ENCODE data around the gene MBD3.
A peak's percentile ranks its signal among the peaks of the same experiment; 100 is the strongest.
"Not testable (repeated sequence)": the region's sequence is repeated elsewhere in the genome, so short reads cannot be mapped to it uniquely, and the experiment has no call there.

Gene MBD3, protein sequence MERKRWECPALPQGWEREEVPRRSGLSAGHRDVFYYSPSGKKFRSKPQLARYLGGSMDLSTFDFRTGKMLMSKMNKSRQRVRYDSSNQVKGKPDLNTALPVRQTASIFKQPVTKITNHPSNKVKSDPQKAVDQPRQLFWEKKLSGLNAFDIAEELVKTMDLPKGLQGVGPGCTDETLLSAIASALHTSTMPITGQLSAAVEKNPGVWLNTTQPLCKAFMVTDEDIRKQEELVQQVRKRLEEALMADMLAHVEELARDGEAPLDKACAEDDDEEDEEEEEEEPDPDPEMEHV

DNA sequence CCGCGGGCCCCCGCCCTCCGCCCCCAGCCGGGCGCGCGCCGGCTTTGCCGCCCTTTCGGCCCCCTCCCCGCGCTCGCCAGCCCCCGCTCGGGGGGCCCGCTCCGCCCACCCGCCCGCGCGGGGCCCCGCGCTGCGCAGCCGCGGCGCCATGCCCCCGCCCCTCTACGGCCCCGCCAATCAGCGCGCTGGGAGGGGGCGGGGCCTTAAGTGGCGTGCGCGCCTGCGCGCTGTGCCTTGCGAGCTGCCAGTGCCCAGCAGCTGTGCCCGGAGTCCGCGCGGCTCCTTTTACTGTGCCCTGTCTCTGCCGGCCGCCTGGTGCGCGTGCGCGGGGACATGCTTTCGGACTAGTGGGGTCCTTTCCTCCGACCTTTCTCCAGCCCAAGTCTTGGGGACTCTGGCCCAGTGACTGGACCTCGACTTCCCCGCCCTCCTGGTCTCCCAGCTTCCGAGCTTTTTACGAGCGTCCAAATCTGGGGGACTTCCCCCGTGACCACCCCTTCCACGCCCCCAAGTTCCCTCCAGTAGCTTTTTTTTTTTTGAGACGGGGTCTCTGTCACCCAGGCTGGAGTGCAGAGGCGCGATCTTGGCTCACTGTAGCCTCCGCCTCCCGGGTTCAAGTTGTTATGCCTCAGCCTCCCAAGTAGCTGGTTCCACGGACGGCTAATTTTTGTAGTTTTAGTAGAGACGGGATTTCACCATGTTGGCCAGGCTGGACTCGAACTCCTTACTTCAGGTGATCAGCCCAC is at the start of gene MBD3:
TSS of gene MBD3 (minus strand) at position 111 of the 746 bp plus-strand sequence. CDS start 234 bp downstream, outside the sequence.
- peak; percentile 97 for DNase-seq

DNA sequence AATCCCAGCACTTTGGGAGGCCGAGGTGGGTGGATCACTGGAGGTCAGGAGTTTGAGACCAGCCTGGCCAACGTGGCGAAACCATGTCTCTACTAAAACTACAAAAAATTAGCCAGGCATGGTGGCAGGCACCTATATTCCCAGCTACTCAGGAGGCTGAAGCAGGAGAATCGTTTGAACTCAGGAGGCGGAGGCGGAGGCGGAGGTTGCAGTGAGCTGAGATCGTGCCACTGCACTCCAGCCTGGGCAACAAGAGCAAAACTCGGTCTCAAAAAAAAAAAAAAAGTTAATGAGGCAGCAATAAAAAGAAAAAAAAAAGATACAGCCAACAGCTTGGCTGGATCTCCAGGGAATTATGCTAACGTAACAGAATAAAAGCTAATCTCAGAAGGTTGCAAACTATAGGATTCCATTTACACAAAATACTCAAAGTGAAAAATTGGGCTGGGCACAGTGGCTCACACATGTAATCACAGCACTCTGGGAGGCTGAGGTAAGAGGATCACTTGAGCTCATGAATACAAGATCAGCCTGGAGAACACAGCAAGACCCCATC is 48.3 kb upstream of the MBD3 start:
- not testable (repeated sequence) for DNase-seq

DNA sequence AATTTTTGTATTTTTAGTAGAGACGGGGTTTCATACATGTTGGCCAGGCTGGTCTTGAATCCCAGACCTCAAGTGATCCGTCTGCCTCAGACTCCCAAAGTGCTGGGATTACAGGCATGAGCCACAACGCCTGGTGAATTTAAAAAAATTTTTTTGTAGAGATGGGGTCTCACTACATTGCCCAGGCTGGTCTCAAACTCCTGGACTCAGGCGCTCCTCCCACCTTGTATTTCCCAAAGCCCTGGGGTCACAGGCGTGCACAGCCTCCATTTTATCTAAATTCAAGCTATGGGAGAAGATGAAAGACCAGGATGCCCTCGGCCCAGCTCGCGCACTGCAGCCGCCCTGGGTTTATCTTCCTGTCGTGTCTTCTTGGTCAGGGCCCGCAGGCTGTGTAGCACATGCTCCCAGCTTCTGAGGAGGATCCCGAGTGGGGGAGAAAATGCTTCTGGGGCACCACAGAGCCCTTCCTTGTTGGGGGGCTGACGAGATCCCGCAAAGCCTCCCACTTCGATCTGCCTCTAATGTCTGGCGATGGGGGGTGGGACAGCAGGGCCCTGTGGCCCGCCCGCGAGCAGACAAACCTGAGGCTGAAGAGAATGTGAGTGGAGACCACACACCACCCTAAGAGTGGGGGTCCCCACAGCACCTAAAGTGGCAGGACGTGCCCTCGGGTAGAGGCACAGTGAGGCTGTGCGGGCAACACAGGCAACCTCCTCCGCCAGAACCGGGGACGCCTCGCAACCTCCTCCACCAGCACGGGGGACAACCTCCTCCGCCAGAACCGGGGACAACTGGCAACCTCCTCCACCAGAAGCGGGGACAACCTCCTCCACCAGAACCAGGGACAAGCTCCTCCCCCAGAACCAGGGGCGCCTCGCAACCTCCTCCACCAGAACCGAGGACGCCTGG is 43.9 kb upstream of the MBD3 start:
- no peak for DNase-seq

DNA sequence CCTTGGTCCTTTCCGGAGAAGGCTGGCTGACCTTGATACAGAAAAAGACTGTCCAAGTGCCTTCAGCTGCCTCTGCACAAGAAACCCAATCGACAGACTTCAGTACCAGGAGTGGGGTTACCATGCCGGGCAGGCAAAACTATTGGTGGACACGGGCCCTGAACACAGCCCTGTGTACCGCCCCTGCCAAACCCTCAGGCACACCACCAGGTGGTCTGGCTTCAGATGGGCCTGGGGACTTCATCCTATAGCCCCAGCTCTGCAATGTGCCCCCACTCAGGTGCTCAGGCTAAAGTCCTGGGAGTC is 42.2 kb upstream of the MBD3 start:
- DNase-seq = no peak

DNA sequence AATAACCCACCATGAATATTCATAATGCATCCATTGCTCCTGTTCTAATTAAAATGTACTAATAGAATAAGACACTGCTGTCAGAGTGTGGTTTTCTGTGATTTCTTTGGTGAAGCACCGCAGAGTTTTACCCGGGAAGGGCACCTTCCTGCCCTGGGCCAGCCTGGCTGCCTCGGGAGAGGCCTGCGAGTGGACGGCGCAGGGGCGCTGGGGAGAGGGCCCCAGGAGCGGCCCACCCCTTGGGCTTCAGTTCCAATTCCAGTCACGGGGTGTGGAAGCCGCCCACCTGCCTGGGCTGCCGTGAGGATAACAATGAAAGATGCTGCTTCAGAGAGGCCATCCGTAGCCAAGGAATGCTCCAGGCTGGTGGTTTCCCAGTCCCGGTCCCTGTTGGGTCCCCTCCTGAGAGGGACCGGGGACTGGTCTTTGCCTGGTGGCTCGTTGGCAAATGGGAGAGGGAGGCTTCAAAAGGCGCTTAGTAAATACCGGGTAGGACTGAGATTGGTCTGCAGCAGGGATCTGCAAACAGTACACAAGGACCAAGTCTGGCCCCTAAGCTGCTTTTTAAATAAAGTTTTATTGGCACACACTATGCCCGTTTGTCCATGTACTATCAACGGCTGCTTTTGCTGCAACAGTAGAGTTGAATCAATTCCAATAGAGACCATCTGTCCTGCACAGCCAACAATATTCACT is 41.7 kb upstream of the MBD3 start:
- DNase-seq = no peak

DNA sequence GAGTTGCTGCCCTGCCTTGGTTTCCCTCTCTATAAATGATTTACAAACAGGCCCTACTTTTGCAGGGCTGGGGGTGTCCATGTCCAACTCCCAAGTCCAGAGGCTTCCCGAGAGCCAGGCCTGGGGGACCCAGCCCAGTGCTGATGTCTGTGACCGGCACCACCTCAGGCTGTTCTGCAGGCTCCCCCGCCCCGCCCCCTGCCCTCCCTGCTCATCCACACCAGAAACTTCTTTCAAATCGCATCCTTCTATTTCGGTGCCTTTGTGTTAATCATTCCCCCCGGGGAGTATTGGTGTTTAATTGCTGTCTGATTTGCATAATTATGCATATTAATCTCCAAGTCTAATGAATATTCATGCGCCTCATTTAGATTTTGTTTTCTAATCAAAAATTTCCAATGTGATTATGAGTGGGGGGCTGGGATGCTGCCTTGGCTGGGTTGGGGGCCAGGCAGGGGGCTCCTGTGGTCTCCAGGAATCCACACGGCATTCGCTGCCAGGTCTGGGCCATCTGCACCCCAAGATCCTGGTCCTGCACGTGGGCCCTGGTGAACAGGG is 40.7 kb upstream of the MBD3 start:
- DNase-seq = no peak

DNA sequence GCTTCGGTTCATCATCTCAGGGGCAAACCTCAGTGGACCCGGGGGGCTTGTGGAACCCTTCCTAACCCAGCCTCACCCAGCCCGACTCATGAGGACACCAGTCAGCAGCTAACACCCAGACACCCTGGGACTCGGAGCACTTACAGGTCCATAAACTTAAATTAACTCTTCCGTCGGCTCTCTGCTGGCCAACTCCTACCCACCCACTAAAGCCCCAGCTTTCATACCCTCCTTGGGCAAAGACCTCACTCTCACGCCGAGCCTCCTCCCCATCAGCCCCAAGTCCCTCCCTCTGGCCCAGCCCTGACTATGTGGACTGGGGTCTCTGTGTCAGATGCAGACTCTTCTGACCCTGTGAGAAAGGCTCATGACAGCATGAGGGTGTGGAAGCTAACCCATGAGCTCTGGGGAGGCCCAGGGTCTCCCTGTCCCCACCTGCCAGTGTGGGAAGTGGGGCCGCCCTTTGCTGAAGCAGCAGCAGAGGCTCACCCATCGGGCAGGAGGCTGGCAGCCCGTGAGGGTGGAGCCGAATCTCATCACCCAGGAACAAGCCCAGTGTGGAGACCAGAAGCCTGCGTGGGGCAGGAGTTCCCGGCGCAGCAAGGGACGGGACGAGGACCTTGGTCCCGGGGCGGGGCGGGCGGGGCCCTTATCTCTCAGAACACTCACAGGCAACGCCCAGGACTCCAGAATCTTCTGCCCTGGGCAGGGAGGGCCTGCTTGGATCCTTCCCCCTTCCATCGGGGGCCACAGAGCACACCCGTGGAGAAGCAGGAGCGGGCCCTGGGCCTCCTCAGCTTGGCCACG is 40.0 kb upstream of the MBD3 start:
- DNase-seq = no peak

DNA sequence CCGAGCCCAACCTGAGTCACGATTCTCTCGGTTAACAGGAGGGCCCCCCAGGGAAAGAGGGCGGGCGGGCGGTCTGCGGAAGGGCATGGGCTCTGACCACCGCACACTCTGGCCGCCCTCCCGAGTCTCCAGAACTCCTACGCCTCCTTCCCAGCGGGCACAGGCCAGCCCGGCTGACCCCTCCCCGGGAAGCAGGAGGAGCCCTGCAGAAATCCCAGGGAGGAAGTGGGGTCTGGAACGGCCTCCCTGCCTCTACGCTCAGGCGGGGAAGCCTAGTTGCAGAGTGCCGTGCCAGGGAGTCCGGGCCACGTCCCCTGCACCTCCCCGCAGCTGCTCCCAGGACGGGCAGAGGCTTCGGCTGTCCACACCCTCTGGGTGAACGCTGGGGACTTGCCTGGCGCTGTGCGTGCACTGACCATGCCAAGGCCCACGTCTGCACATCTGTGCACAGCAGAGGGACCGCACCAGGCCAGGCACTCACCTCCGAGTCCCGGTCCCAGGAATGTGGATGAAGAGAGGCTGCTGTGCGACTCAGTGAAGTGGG is 39.0 kb upstream of the MBD3 start:
- DNase-seq = no peak

DNA sequence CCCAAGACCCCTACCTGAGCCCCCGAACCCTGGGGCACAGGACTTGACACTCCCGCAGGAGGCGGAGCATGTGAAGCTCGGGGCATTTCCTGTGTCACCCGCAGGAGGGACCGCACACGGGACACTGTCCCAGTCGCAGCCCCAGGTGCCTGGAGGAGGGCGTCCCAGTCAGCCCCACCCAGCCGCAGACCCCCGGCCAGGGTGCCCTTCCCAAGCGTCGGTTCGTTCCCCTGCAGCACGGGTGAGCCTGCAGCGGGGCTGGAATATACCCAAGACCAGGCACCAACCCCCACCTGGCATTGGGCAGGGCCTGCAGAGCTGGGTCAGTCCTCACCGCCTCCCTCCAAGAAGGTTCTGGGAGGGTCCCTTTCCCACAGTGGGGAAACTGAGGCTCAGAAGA is 38.1 kb upstream of the MBD3 start:
- no peak for DNase-seq

DNA sequence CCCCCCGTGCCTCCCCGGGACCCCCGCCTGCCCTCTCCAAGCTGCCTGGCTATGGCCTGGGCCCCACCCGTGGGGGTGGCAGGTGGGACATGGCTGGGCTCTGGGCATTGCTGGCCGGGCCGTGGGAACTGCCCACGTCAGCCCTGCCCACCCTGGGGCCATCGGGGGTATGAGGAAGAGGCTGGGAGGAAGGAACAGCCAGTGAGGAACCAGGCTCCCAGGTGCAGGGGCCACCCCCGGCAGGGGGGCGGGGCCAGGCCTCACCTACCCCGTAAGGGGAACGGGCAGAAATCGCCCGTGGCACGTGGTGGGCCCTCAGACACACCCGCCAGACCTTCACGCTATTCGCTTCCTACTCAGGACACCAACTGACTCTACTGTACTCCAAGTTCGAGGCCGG is 37.3 kb upstream of the MBD3 start:
- no peak for DNase-seq

DNA sequence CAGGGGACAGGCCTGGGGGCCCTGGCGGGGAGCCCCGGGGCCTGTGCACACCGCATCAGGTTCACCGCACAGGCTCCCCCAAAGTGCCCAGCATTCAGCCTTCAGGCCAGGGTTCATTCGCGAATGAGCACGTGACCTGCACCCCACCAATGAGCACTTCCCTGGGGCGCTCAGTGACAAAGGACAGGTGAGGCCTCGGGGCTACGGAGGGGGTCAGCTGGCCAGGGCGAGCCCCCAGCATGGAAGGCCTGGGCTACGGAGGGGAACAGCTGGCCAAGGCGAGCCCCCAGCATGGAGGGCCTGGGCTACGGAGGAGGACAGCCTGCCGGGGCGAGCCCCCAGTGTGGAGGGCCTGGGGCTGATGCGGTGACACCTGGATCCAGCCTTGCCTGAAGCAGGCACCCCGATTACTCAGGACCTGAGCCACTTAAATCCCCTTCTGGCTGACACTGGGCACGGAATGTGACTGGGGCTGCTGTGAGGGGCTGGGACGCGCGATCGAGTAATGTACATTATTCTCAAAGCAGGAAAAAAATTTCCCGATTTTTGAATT is 36.7 kb upstream of the MBD3 start:
- no peak for DNase-seq

DNA sequence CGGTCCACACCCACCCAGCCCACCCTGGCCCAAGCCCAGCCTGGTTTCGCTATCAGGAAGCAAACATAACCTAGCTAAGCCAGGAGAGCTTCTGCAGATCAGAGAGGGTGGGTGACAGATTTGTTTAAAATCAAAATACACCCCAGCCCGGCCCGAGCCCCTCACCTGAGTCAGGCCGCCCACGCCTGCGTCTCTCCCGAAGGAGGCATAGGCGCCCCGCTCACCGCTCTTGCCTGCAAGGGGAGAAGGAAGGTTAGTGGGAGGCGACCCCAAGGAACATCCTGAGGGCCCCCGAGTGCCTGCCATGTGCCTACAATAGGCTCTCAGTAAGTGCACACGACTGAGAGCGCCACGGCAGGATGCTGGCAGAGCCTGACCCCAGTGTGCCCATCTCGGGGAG is 34.5 kb upstream of the MBD3 start:
- DNase-seq = no peak

DNA sequence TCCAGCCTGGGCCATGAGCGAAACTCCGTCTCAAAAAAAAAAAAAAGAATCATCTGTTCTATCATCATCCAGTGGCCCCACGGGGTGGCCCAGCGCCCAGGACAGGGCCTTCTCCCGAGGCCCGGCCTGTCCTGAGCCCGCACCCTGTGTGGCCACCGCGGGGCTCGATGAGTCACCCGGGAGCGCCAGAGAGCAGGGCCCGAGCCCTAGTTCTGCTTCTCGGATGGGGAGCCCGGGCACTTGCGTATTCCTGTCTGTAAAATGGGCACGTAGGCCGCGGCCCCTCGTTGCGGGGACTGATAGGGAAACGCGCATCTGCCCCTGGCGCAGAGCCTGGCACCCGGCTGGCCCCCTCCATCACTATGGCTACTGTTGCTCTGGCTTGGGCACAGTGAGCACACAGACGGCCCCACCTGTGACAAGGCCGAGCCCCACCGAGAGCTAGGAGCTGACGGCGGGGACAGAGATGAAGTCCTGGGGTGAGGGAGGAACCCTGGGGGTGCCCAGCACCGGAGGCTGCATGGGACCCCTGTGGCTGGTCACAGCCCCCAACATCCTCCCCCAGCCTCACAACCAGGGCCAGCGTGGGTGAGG is 33.8 kb upstream of the MBD3 start:
- DNase-seq = no peak

DNA sequence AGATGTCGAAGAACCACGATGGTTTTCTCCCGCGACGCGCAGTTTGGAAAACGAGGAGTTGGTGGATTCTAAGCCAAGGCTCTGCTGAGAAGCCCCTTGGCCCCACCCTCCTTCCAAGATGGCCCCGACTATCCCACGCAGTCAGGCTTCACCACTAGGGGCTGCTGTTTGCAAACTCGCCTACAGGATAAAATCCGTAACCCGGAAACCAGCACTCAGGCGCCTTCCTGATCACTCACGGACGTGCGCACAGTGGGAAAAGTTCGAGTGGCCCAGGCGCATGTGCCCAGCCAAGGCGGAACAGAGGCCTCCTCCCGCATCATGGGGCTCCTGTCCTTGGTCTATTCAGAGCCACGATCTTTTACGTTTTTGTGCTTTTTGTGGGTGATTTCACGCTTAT is 31.8 kb upstream of the MBD3 start:
- DNase-seq = peak; percentile 70

DNA sequence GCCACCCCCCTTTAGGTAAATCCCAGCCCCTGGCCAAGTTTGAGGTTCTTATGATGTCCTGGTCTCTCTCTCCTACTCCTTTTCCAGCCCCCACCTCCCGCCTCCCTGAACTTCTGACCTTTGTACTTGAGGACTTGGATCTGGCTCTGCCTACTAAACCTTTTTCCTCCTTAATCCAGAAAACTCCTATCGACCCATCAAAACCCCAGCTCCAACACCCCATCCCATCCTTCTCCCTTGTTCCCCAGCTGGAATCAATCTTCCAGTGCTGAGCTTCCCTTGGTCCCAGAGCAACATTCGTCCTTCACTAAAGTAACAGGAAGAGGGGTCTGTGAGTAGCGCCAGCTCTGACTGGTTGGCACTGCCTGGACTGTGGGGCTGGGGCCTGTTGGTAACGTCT is 29.9 kb upstream of the MBD3 start:
- DNase-seq = no peak

DNA sequence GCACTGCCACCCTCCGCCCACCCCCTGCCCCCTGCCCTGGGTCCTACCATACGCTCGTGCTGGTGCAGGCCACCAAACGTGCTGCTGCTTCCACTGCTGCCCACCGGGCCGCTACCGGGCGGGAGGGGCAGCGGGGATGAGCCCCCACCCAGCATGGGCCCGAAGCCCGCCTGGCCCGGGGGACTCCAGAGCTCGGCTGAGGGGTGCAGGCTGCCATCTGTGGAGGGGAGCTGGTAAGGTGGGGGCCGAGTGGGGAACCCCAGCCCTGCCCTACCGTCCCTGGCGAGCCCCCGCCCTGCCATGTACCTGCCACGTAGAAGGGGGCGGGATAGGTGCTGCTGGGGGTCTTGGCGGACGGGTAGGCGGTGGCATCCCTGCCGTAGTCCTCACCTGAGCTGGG is 29.3 kb upstream of the MBD3 start:
- DNase-seq = no peak

DNA sequence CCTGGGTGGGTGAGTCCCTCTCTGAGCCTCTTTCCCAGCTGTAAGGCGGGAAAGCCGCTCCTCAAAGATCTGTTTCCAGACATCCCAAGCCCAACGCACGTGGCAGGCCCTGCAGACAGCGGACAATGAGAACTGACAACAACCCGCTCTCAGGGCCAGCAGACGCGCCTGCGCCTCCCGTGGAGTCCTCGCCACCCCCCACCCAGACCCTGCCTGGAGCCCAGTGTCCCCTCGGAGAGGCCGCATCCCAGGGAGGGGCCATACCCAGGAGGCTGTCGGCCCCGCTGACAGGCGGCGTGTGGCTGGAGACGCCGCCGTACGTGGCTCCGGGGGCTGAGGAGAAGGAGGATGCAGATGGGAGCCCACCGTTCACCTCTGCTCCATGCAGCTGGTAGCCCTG is 28.9 kb upstream of the MBD3 start:
- DNase-seq = no peak

DNA sequence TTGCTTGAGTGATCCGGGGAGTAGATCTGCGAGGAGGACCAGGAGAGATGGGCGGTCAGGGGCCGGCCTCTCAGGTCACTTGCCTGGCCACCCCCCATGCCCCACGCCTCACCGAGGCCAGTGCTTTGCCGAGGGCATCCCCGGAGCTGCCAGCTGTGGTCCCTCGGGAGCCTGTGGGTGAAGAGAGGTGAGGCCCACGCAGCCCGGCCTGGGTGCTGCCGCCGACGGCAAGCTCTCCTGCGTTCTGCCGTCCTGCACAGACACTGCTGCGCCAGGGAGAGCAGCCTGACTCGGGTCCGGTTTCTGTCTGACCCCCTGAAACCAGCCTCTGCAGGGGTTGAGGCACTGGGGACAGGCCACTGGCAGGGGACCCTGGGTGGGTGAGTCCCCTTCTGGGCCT is 28.4 kb upstream of the MBD3 start:
- DNase-seq = no peak

DNA sequence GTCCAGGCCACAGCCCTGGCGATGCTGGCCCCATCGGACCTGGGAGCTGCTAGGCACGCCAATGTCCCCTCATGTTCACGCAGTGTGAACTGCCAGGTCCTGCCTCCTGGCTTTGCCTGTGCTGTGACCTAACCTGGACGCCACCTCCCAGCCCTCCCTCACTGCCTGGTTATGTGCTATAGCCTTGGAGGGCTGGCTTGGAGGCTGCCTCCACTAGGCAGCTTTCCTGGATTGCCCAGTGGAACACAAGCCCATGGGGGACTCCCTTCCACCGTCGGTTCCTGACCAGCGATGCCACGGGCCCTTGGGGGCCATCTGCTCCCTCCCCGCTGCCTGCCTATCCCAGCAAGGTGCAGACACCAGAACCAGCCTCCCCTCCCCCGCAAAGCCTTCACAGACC is 27.8 kb upstream of the MBD3 start:
- no peak for DNase-seq

DNA sequence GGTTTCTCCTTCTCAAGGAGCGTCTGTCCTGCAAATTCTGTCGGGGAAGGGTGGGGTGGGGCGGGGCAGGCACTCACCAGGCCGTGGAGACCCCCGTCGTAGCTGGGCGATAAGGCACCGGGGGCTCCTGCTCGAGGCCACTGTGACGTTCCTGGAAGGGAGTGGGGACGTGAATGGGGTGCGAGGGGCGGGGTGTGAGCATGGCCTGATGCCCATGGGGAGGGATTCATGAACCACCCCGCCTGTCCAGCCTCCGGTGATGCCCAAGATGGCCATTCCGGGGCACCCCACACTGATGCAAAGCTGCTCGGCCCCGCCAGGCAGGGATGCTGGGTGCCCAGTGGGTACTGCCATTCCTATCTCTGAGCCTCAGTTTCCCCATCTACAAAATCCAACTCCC is 27.0 kb upstream of the MBD3 start:
- DNase-seq = no peak

DNA sequence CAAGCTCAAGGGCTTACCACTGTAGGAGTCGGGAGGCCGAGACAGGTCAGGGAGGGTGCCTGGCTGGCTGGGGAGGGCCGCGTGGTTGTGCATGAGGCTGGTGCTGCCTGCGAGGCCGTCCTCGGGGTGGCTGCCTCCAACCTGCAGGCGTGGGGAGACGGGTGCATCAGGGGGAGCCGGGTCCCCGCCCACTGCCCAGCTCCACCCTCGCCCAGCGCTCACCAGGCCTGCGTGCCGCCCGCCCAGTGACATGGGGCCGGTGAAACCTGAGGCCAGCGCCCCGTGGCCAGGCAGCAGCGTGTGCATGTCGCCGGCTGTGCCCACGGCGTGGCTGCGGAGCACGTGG is 26.4 kb upstream of the MBD3 start:
- no peak for DNase-seq
